ENCODE data around the gene FOXP1.

DNA sequence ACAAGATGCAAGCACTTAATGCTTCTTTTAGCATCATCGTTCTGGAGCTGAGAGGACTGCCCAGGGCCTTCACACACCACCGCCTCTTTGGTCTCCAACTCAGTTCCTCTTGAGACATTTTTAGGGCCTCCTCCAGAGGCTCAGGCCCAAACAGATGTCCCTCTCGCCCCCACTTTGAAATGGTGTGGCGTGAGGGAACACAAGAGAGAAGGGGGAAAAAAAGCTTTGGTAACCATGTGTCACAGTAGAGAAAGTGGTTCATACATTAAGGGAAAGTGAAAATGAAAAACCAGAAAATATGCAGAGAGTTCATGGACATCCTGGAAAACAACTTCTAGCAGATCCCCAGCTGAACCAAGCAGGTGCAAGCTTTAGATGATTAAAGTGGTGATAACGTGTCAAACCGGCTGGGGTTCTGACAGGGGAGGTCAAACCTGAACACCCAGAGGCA is 33.1 kb upstream of the FOXP1 start:
- TF ChIP-seq, protein P1, sequence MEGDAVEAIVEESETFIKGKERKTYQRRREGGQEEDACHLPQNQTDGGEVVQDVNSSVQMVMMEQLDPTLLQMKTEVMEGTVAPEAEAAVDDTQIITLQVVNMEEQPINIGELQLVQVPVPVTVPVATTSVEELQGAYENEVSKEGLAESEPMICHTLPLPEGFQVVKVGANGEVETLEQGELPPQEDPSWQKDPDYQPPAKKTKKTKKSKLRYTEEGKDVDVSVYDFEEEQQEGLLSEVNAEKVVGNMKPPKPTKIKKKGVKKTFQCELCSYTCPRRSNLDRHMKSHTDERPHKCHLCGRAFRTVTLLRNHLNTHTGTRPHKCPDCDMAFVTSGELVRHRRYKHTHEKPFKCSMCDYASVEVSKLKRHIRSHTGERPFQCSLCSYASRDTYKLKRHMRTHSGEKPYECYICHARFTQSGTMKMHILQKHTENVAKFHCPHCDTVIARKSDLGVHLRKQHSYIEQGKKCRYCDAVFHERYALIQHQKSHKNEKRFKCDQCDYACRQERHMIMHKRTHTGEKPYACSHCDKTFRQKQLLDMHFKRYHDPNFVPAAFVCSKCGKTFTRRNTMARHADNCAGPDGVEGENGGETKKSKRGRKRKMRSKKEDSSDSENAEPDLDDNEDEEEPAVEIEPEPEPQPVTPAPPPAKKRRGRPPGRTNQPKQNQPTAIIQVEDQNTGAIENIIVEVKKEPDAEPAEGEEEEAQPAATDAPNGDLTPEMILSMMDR (IDR thresholded peaks at IDR 0.05): no peak
- TF ChIP-seq POLR2A (IDR thresholded peaks at IDR 0.05) (no peak), POLR2AphosphoS5 (IDR thresholded peaks at IDR 0.05) (no peak), EP300 (IDR thresholded peaks at IDR 0.05) (no peak)
